DMS79 (cell line): ENCODE measurements around the gene ATG16L2.
"Not testable (repeated sequence)": the region's sequence is repeated elsewhere in the genome, so short reads cannot be mapped to it uniquely, and the experiment has no call there.

Source experiments
- DNase-seq: peaks from one replicate; lab custom pipeline; 2025; lab: John Stamatoyannopoulos, UW

ATG16L2 gene

DNA sequence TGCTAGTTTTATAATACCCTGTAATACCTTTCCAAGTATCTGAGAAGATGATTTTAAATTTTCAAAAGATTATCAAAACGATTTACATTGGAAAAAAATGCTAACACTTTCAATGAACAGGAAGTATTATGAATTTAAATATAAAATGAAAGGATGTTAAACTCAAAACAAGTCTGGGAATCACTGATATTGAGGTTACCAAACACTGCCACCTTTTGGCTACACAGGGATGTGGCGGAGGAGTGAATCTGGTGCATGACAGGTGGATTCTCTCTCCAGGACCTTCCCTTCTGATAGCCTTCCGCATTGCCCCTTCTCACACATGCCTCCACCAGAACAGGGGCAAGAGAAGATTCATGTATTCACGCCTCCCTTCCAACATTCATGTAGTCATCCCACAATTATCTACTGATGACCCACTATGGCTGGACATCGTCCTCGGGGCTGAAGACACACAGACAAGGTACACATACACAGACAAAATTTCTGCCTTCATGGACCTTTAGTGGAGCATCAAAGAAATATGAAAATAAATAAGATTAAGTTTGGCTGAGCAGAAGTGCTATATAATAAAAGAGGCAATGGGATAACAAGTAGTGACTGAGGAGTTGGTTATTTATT lies 34.7 kb downstream of the ATG16L2 start:
- DNase-seq = no peak

DNA sequence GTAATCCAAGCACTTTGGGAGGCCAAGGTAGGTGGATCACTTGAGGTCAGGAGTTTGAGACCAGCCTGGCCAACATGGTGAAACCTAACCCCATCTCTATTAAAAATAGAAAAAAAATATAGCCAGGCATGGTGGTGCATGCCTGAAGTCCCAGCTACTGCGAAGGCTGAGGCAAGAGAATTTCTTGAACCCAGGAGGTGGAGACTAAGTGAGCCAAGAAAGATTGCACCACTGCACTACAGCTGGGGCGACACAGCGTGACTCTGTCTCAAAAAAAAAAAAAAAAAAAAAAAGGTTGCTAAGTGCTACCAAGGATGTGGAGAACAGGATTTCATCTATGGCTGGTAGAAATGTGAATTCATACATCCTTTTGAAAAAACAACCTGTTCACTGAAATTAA lies 36.6 kb downstream of the ATG16L2 start:
- no peak for DNase-seq

DNA sequence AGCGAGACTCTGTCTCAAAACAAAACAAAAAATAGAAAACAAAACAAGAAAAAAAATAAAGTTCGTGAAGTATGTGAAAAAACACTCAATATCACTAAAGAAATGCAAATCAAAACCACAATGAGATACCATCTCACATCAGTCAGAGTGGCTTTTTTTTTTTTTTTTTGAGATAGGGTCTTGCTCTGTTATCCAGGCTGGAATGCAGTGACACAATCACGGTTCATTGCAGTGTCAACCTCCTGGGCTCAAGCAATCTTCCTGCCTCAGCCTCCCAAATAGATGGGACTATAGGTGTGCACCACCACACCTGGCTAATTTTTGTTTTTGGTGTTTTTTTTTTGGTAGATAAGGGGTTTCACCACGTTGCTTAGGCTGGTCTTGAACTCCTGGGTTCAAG lies 37.5 kb downstream of the ATG16L2 start:
- no peak for DNase-seq

DNA sequence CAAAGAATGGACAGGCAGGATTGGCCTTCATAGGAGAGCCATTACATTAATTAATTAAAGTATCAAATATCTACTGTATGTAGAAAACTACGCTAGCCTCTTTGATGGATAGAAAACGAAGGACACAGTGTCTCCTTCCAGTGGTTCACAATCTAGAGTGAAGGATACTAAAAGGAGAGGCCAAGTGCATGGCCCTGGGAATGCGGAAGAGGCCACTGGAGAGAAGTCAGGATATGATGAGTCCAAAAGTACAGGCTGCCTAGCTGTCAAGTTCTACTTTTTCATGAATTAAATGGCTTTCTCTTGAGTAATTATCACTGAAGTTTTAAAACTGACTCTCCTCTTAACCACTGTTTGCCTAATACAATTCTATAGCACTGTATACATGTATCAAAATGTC lies 41.9 kb downstream of the ATG16L2 start:
- no peak for DNase-seq

DNA sequence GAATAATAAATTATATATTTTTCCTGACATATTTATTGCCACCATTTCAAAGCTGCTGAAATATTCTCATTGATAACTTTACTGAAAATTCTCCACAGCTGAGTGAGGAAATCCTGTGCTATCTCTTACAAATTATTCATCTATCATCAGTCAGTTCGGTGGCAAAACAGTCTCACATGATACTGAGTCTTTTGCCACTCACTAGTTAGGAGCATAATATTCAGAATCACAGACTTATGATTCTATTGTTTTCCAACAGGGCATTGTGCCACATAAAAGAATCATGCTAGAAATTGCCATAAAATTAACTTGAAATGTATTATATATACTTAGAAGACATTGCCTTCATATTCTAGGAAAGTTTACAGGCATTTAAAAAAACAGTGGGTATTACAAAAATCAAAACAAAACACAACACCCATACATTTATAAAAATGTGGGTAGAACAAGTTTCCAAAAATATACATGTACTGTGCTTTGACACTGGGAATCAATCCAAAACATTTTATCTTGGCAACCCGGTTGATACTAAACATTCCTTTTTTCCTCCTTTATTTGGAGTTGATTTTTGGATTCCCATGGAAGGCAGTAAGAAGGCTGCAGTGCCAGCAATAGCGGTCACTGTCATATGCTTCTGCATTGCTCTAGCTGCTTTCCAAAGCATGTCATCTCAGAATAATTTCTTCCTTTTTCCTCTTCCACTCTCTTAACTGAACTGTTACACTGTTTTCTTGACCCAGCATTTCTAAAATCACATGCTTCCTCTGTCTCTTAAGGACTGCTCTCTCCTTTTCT lies 42.5 kb downstream of the ATG16L2 start:
- DNase-seq = no peak

DNA sequence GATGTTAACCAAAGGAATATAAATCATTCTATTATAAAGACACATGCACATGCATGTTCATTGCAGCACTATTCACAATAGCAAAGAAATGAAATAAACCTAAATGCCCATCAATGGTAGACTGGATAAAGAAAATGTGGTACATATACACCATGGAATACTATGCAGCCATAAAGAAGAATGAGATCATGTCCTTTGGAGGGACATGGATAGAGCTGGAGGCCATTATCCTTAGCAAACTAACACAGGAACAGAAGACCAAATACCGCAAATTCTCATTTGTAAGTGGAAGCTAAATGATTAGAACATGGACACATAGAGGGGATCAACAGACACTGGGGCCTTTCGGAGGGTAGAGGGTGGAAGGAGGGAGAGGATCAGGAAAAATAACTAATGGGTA lies 44.1 kb downstream of the ATG16L2 start:
- DNase-seq = not testable (repeated sequence)

DNA sequence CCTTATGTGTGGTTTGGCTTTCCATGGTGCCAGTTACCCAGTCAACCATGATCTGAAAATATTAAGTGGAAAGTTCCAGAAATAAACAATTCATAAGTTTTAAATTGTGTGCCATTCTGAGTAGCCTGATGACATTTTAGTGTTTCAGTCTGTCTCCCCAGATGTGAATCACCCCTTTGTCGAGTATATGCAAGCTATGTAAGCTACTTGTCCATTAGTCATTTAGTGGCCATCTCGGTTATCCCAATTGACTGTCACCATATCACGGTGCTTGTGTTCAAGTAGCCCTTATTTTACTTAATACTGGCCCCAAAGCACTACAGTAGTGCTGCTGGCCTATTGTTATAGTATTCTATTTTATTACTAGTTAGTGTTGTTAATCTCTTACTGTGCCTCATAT lies 44.9 kb downstream of the ATG16L2 start:
- no peak for DNase-seq

DNA sequence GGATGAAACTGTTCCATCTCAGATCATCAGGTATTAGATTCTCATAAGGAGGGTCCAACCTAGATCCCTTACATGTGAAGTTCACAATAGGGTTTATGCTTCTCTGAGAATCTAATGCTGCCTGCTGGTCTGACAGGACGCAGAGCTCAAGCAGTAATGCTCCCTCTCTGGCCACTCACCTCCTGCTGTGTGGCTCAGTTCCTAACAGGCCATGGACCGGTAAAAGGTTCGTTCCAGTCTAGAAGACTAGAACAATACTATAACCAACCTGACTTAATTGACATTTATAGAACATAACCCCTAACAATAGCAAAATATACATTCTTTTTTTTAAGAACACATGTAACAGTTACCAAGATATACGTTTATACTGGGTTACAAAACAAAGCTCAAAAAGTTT lies 45.8 kb downstream of the ATG16L2 start:
- DNase-seq = no peak

DNA sequence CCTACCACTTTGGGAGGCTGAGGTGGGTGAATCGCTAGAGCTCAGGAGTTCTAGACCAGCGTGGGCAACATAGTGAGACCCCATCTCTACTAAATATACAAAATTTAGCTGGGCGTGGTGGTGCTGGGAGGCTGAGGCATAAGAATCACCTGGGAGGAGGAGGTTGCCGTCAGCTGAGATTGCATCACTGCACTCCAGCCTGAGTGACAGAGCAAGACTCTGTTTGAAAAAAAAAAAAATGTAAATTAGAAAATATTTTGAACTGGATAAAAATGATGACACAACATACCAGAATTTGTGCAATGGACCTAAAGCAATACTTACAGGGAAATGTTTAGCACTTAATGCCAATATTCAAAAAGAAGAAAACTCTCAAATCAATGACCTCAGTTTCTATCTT lies 46.4 kb downstream of the ATG16L2 start:
- DNase-seq = no peak

DNA sequence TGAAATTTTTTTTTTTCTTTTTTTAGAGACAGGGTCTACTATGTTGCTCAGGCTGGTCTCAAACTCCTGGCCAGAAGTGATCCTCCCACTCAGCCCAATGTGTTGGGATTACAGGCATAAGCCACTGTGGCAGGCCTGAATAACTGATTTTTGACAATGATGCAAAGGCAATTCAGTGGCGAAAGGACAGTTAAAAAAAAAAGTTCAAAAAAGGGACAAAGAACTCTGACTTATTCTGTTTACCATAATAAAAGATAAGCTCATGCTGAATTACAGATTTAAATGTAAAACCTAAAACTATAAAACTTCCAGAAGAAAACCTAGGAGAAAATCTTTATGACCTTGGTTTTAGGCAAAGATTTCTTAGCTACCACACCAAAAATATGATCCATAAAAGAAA lies 48.9 kb downstream of the ATG16L2 start:
- DNase-seq = no peak

DNA sequence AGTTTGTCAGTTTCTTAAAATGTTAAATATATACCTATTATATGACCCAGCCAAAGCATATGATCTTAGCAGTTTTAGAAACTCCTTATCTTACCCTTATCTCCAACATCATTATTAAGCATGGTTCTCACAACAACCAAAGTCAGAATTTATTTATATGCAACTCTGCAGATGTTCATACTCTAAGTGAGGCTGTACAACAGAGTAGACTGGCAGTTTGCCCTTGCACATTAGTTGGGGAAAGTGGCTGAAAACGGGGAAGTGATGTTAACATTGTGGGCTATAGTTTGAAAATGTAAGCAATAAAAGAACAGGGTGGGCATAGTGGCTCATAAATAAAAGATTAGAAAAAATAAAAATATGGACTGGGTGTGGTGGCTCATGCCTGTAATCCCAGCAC lies 49.7 kb downstream of the ATG16L2 start:
- DNase-seq = no peak

DNA sequence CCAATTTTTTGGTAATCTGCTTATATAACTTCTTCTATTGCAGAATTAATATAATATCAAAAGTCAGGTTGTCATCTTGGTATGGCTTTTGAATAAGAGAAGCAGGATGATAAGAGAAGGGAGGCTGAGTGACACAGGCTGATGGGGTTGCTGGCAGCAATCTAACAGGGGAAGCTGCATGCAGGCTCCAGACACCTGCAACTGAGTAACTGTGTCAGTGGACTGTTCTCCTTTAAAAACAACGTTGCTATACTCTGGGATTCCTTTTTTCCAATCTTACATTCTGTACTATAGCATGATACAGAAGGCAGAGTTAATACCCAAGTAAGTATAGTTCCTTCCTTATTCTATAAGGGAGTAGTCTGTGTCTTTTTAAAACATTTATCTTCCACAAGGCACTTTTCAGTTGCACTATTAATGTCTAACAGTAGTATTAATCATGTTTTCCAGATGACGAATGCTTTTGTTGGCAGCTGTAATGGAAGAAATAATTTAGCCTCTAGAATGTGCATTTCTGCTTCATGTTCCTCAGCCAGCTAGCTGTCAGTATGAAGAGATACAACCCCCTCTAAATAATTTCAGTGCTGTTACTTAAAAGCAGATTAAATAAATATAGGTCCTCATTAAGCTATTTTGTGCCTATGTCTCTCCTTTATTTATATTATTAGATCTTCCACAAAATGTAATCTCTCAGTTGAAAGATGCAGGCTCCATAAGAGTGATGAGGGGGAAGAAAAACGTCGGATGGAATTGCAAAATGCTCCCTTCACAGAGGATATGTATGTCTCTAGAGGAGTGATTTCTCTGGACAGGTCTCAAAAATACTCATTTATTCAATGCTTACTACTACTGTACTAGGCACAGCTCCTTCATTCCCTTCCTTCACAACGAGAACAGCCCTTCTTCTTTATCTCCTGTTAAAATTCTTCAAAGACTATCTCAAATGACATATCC lies 50.8 kb downstream of the ATG16L2 start:
- no peak for DNase-seq

DNA sequence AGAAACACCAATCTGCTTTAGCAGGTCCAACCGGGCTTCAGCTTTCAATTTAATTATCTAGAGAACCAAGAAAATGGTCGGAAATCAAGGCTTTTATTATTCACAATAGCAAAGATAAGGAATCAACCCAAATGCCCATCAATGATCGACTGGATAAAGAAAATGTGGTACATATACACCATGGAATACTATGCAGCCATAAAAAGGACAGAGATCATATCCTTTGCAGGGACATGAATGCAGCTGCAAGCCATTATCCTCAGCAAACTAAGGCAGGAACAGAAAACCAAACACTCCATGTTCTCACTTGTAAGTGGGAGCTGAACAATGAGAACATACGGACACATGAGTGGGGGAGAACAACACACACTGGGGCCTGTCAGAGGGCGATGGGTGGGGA lies 53.8 kb downstream of the ATG16L2 start:
- DNase-seq = no peak

DNA sequence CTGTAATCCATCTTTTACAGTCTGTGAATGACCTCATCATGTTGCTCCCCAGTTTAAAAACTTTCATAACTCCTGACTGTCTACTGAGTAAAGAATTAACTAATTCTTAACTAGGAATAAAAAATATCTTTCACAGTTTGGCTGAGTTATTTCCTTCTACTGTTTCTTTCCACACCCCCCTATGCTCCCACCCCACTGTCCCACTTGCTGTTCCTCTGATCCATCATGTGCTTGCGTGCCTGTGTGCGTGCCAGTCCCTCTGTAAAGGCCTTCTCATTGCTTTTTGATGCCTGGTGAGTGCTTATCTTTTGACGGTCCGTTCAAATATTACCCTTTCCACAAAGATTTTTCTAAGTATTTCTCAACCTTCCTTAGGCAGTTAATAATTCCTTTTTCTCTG lies 55.6 kb downstream of the ATG16L2 start:
- no peak for DNase-seq

DNA sequence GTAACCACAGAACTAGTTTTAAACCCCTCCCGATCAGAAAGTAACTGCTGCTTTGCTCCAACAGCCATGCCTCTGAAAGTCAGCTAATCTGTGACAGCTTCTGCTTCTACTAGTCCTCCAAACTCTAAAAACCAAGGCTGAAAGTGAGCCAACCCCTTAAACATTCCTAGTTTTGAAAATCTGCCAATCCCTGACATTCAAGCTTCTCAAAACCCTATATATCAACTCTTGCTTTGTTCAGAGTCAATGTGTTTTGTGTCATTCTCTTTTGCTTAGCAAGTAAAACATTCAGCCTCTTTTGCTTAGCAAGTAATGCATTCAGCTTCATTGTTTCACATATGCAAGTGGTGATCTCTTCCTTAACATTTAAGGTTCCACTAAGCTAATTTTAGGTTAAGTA lies 56.9 kb downstream of the ATG16L2 start:
- DNase-seq = no peak

DNA sequence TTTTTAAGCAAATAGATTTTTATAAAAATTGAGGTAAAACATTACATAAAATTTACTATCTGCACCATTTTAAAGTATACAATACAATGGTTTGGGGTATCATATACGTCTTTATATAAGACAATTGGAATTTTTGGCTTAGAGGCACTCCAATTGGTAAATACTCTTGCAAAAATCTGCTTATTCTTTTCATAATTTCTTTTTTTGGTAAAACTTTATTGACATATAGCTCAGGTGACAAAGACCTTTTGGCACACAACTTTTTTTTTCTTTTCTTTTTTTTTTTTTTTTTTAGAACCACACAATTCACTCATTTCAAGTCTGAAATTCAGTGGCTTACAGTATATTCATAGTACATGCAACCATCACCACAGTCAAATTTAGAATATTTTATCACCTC lies 57.8 kb downstream of the ATG16L2 start:
- no peak for DNase-seq

DNA sequence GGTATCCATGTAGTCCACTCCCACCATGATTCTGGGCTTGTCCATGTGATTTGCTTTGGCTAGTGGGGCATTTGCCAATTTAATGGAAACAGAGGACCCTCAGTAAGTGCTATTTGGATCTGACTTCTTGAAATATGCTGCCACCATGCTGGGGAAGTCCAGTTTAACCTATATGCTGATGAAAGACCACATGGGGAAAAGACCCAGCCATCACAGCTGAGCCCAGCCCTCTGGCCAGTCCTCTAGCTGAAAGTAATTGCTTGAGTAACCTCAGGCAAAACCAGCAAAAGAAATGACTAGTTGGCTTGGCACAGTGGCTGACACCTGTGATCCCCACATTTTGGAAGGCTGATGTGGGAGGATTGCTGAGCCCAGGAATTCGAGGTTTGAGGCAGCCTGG lies 61.5 kb downstream of the ATG16L2 start:
- no peak for DNase-seq

DNA sequence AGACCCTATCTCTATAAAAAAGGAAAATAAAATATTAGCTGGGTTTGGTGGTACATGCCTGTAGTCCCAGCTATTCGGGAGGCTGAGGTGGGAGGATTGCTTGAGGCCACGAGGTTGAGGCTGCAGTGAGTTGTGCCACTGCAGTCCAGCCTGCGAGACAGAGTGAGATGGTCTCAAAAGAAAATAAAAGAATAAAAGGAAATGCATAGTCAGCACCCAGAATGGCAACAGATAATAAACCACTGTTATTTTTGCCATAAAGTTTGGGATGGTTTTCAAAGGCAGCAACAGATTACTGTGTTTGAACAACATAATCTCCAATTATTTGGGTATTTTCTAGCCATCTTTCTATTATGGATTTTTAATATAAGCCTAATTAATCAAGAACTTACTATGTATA lies 61.9 kb downstream of the ATG16L2 start:
- DNase-seq = no peak
